IMR-90 (cell line): ENCODE measurements around the gene ZSCAN5B. TPM values are rescaled to one million over a fixed set of nuclear protein-coding genes. Genes with fewer than 3 reads are reported as not detected.

ENCODE experiments used
- ATAC-seq: fragments of 200-7000 bp; cut with Tn5 transposase; 2 replicates; pipeline ENCODE4 v1.9.1; 2020; ENCODE audit warnings: low read depth, mild to moderate bottlenecking, moderate library complexity
- BruUV-seq: library from RNA; stranded (reverse); fragments of 400-500 nt; replicated peaks from 2 replicates; lab custom pipeline; 2021; lab: Mats Ljungman, UMichigan
- CTCF ChIA-PET: fragments of 300-600 bp; formaldehyde crosslinking; extraction: SDS; loops from one replicate; lab custom pipeline; 2021; ENCODE audit warnings: antibody characterized with exemption; lab: Yijun Ruan, JAX
- POLR2A ChIA-PET: fragments of 300-600 bp; sonication (Branson Sonifier 250); formaldehyde crosslinking; loops from one replicate; lab custom pipeline; 2022; ENCODE audit warnings: antibody characterized with exemption; ENCODE audit not compliant: unreplicated experiment; lab: Charles Lee
- DNase-seq: peaks from one replicate; pipeline ENCODE4 v3.0.0; 2013
- H2AFZ ChIP-seq: replicated peaks from 2 replicates; pipeline ENCODE3; 2013; ENCODE audit warnings: low read length, mild to moderate bottlenecking; ENCODE audit not compliant: poor library complexity
- H2AK5ac ChIP-seq: 2 replicates; pipeline ENCODE4 v1.6.1; 2013; ENCODE audit warnings: low read depth, low read length, inconsistent platforms
- H2AK9ac ChIP-seq: replicated peaks from 2 replicates; pipeline ENCODE3; 2013; ENCODE audit warnings: mild to moderate bottlenecking, low read depth, low read length, moderate library complexity; ENCODE audit not compliant: poor library complexity
- H2BK120ac ChIP-seq: 2 replicates; pipeline ENCODE4 v1.6.1; 2013; ENCODE audit warnings: low read depth, low read length, inconsistent platforms
- H2BK15ac ChIP-seq: 3 replicates; pipeline ENCODE4 v1.6.1; 2013; ENCODE audit warnings: low read depth, low read length, inconsistent platforms
- H2BK20ac ChIP-seq: 2 replicates; pipeline ENCODE4 v1.6.1; 2013; ENCODE audit warnings: low read depth, mild to moderate bottlenecking, inconsistent platforms, low read length, moderate library complexity
- H2BK5ac ChIP-seq: 2 replicates; pipeline ENCODE4 v1.6.1; 2013; ENCODE audit warnings: mild to moderate bottlenecking, low read depth, low read length, inconsistent platforms; ENCODE audit not compliant: poor library complexity, severe bottlenecking
- H3K14ac ChIP-seq: replicated peaks from 2 replicates; pipeline ENCODE4 v1.6.1; 2013; ENCODE audit warnings: low read depth, low read length, inconsistent platforms
- H3K18ac ChIP-seq: 2 replicates; pipeline ENCODE4 v1.6.1; 2013; ENCODE audit warnings: low read depth, low read length, control low read depth
- H3K23ac ChIP-seq: 2 replicates; pipeline ENCODE4 v1.6.1; 2013; ENCODE audit warnings: low read depth, low read length, inconsistent platforms
- H3K27ac ChIP-seq: 2 replicates; pipeline ENCODE4 v1.5.1; 2013; ENCODE audit warnings: mild to moderate bottlenecking, control low read depth, low read length; ENCODE audit not compliant: insufficient read depth
- H3K27me3 ChIP-seq: 2 replicates; pipeline ENCODE4 v1.6.1; 2013; ENCODE audit warnings: low read length; ENCODE audit not compliant: control insufficient read depth, insufficient read depth
- H3K36me3 ChIP-seq: 2 replicates; pipeline ENCODE4 v1.6.1; 2013; ENCODE audit warnings: low read length, mixed read lengths; ENCODE audit not compliant: control insufficient read depth, insufficient read depth
- H3K4ac ChIP-seq: 2 replicates; pipeline ENCODE4 v1.6.1; 2013; ENCODE audit warnings: low read depth, low read length, inconsistent platforms
- H3K4me1 ChIP-seq: 2 replicates; pipeline ENCODE4 v1.6.1; 2013; ENCODE audit warnings: low read length, mixed read lengths; ENCODE audit not compliant: control insufficient read depth, insufficient read depth
- H3K4me2 ChIP-seq: 2 replicates; pipeline ENCODE4 v1.6.1; 2013; ENCODE audit warnings: low read depth, mild to moderate bottlenecking, control low read depth, low read length, moderate library complexity
- H3K4me3 ChIP-seq: 2 replicates; pipeline ENCODE4 v1.5.1; 2013; ENCODE audit warnings: low read depth, mild to moderate bottlenecking, control low read depth, low read length, moderate library complexity; ENCODE audit not compliant: insufficient read depth
- H3K56ac ChIP-seq: 2 replicates; pipeline ENCODE4 v1.6.1; 2013; ENCODE audit warnings: low read length, inconsistent platforms; ENCODE audit not compliant: insufficient read depth; ENCODE audit errors: extremely low read depth
- H3K79me1 ChIP-seq, 2 experiments: 2 replicates each; pipeline ENCODE4 v1.6.1; 2013; ENCODE audit warnings: low read length in 2 of 2, inconsistent platforms in 1 of 2, low read depth in 1 of 2
- H3K9ac ChIP-seq: 2 replicates; pipeline ENCODE4 v1.6.1; 2013; ENCODE audit warnings: low read depth, low read length, control low read depth
- H3K9me1 ChIP-seq: 2 replicates; pipeline ENCODE4 v1.6.1; 2013; ENCODE audit warnings: low read length, inconsistent platforms; ENCODE audit not compliant: insufficient read depth
- H3K9me3 ChIP-seq: 2 replicates; pipeline ENCODE4 v1.6.1; 2013; ENCODE audit warnings: low read length; ENCODE audit not compliant: control insufficient read depth, insufficient read depth
- H4K20me1 ChIP-seq: 2 replicates; pipeline ENCODE4 v1.6.1; 2013; ENCODE audit warnings: low read length, inconsistent platforms; ENCODE audit not compliant: insufficient read depth
- H4K5ac ChIP-seq: 2 replicates; pipeline ENCODE4 v1.6.1; 2013; ENCODE audit warnings: mild to moderate bottlenecking, low read depth, low read length, control low read depth
- H4K8ac ChIP-seq, 2 experiments: 2 replicates each; pipeline ENCODE4 v1.6.1; 2013; ENCODE audit warnings: low read depth in 2 of 2, low read length in 2 of 2, control low read depth in 1 of 2, inconsistent platforms in 1 of 2
- H4K91ac ChIP-seq: 2 replicates; pipeline ENCODE4 v1.6.1; 2013; ENCODE audit warnings: low read depth, low read length, inconsistent platforms; ENCODE audit not compliant: insufficient read depth
- BHLHE40 ChIP-seq: fragments of 150-350 bp; IDR thresholded peaks from 2 replicates; pipeline ENCODE4 v1.6.1; 2016; ENCODE audit warnings: mild to moderate bottlenecking, low read depth, low read length
- CEBPB ChIP-seq: IDR thresholded peaks from 2 replicates; pipeline ENCODE4 v1.6.1; 2012; ENCODE audit warnings: low read depth, low read length, improper control_type of control experiment
- CHD1 ChIP-seq: IDR thresholded peaks from 2 replicates; pipeline ENCODE4 v1.6.1; 2012; ENCODE audit warnings: low read depth, low read length, improper control_type of control experiment
- FOS ChIP-seq: fragments of 150-350 bp; IDR thresholded peaks from 2 replicates; pipeline ENCODE4 v1.6.1; 2016; ENCODE audit warnings: low read depth, low read length
- MAFK ChIP-seq: IDR thresholded peaks from 2 replicates; pipeline ENCODE4 v1.6.1; 2012; ENCODE audit warnings: low read depth, low read length, improper control_type of control experiment
- MAZ ChIP-seq: IDR thresholded peaks from 2 replicates; pipeline ENCODE4 v1.6.1; 2012; ENCODE audit warnings: low read depth, mild to moderate bottlenecking, low read length, improper control_type of control experiment, moderate library complexity, borderline replicate concordance
- MXI1 ChIP-seq: IDR thresholded peaks from 2 replicates; pipeline ENCODE4 v1.6.1; 2012; ENCODE audit warnings: low read depth, mild to moderate bottlenecking, low read length, moderate library complexity, borderline replicate concordance
- NFE2L2 ChIP-seq: fragments of 150-350 bp; IDR thresholded peaks from 2 replicates; pipeline ENCODE4 v1.6.1; 2016; ENCODE audit warnings: low read depth, mild to moderate bottlenecking, low read length
- POLR2A ChIP-seq: IDR thresholded peaks from 2 replicates; pipeline ENCODE4 v1.6.1; 2012; ENCODE audit warnings: mild to moderate bottlenecking, low read depth, low read length
- RAD21 ChIP-seq: IDR thresholded peaks from 2 replicates; pipeline ENCODE4 v1.6.1; 2012; ENCODE audit warnings: low read length, improper control_type of control experiment
- RCOR1 ChIP-seq: IDR thresholded peaks from 2 replicates; pipeline ENCODE4 v1.6.1; 2012; ENCODE audit warnings: mild to moderate bottlenecking, low read length, improper control_type of control experiment; ENCODE audit not compliant: insufficient replicate concordance
- RFX5 ChIP-seq: IDR thresholded peaks from 2 replicates; pipeline ENCODE4 v1.8.0; 2012; ENCODE audit warnings: low read depth, mild to moderate bottlenecking, low read length, moderate library complexity
- SMC3 ChIP-seq: fragments of 150-350 bp; IDR thresholded peaks from 2 replicates; pipeline ENCODE4 v1.6.1; 2016; ENCODE audit warnings: low read depth, mild to moderate bottlenecking, antibody characterized with exemption, low read length, moderate library complexity
- USF2 ChIP-seq: fragments of 150-350 bp; IDR thresholded peaks from 2 replicates; pipeline ENCODE4 v1.6.1; 2017; ENCODE audit warnings: mild to moderate bottlenecking, antibody characterized with exemption, low read length, low read depth
- WGBS, 2 experiments: methylation state at CpG; one replicate each; pipeline versions ENCODE4 v1.1.5 to v1.1.7; 2013; ENCODE audit warnings: missing lambda C conversion rate in 2 of 2; ENCODE audit not compliant: insufficient read length in 1 of 2; ENCODE audit errors: extremely low coverage in 2 of 2; 5-methylcytosine and 5-hydroxymethylcytosine counted together
- dilution Hi-C: fragments of 300-500 bp; cut with HindIII; formaldehyde crosslinking; loops from one replicate; pipeline ENCODE4 v1.14.3; 2018; ENCODE audit warnings: low sequenced_read_pairs; ENCODE audit not compliant: unreplicated experiment
- in situ Hi-C: fragments of 300-500 bp; cut with MboI; formaldehyde crosslinking; loops from 3 replicates; pipeline ENCODE4 v1.14.3; 2019; ENCODE audit warnings: low sequenced_read_pairs, inconsistent platforms, mixed read lengths
- intact Hi-C: fragments of 100-400 bp; cut with micrococcal nuclease; formaldehyde crosslinking; loops from 2 replicates; pipeline ENCODE4 v1.10.0; 2022
- polyA plus RNA-seq, 3 experiments: library from polyadenylated mRNA; depleted of rRNA; stranded (reverse); fragments of >200 nt; gene quantifications; 2 replicates each; pipeline ENCODE4 v1.2.3, GENCODE V29; 2012; ENCODE audit warnings: low replicate concordance in 1 of 3
- total RNA-seq: library from RNA; depleted of rRNA; stranded (reverse); fragments of >200 nt; gene quantifications from 2 replicates; pipeline ENCODE4 v1.2.3, GENCODE V29; 2012
- TF ChIP-seq, protein P1 (sequence below): fragments of 150-350 bp; IDR thresholded peaks from 2 replicates; pipeline ENCODE4 v1.6.1; 2016; ENCODE audit warnings: low read depth, mild to moderate bottlenecking, low read length, moderate library complexity, borderline replicate concordance
- TF ChIP-seq, protein P2 (sequence below): conservative IDR thresholded peaks from 2 replicates; pipeline ENCODE4 v1.5.1; 2012; ENCODE audit warnings: mild to moderate bottlenecking, low read depth, low read length, improper control_type of control experiment

The ZSCAN5B gene
- total and polyA plus RNA-seq, 2 of the 4 experiments (the other 2 are of a cell fraction), result not detected

- ATAC-seq, result no peak
Measured at GRCh38 chr19:56201973-56202372, 4.4 kb upstream of the ZSCAN5B start, which contains the start of gene ZSCAN5C. Gene ZSCAN5C, plus strand, starts transcription at chr19:56202273. Its CDS starts 3,641 bp downstream, at chr19:56205914.

More at GRCh38 chr19:56201973-56202372, 4.4 kb upstream of the ZSCAN5B start, which contains the start of gene ZSCAN5C:
- H3K18ac ChIP-seq, result no peak within 1 kb of the TSS
- DNase-seq, result no peak
- TF ChIP-seq CHD1 (no peak), MAZ (no peak), MXI1 (no peak), CEBPB (no peak), FOS (no peak), BHLHE40 (no peak), MAFK (no peak), RFX5 (no peak), POLR2A (no peak), NFE2L2 (no peak), RAD21 (no peak), RCOR1 (no peak), USF2 (no peak), SMC3 (no peak)
- TF ChIP-seq, protein P1, sequence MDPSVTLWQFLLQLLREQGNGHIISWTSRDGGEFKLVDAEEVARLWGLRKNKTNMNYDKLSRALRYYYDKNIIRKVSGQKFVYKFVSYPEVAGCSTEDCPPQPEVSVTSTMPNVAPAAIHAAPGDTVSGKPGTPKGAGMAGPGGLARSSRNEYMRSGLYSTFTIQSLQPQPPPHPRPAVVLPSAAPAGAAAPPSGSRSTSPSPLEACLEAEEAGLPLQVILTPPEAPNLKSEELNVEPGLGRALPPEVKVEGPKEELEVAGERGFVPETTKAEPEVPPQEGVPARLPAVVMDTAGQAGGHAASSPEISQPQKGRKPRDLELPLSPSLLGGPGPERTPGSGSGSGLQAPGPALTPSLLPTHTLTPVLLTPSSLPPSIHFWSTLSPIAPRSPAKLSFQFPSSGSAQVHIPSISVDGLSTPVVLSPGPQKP, result no peak
- TF ChIP-seq, protein P2, sequence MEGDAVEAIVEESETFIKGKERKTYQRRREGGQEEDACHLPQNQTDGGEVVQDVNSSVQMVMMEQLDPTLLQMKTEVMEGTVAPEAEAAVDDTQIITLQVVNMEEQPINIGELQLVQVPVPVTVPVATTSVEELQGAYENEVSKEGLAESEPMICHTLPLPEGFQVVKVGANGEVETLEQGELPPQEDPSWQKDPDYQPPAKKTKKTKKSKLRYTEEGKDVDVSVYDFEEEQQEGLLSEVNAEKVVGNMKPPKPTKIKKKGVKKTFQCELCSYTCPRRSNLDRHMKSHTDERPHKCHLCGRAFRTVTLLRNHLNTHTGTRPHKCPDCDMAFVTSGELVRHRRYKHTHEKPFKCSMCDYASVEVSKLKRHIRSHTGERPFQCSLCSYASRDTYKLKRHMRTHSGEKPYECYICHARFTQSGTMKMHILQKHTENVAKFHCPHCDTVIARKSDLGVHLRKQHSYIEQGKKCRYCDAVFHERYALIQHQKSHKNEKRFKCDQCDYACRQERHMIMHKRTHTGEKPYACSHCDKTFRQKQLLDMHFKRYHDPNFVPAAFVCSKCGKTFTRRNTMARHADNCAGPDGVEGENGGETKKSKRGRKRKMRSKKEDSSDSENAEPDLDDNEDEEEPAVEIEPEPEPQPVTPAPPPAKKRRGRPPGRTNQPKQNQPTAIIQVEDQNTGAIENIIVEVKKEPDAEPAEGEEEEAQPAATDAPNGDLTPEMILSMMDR, result no peak
- no peak within 1 kb of the TSS for H3K4ac ChIP-seq
- in situ Hi-C loops (no loop called here), intact Hi-C loops (no loop called here), dilution Hi-C loops (no loop called here)
- H2AFZ ChIP-seq, result no peak within 1 kb of the TSS
- H4K5ac ChIP-seq, result no peak within 1 kb of the TSS
- no peak within 1 kb of the TSS for H3K27ac ChIP-seq
- H2BK5ac ChIP-seq, result no peak within 1 kb of the TSS
- H2BK120ac ChIP-seq, result no peak within 1 kb of the TSS
- H3K4me2 ChIP-seq, result no peak within 1 kb of the TSS
- no peaks in the 10 kb centered on the region for H3K9me1 ChIP-seq
- no peaks in the 10 kb centered on the region for H3K36me3 ChIP-seq
- POLR2A ChIA-PET, result no interaction called here
- WGBS, 2 experiments, result 0% methylated on average over 1 of the region's 3 CpGs; no CpG with 5 or more reads in 1 of the 2 experiments
- no peaks in the 10 kb centered on the region for H3K27me3 ChIP-seq
- no peaks in the 10 kb centered on the region for H4K20me1 ChIP-seq
- CTCF ChIA-PET, result no interaction called here
- H2AK9ac ChIP-seq, result no peak within 1 kb of the TSS
- H2AK5ac ChIP-seq, result no peak within 1 kb of the TSS
- H3K4me1 ChIP-seq, result no peaks in the 10 kb centered on the region
- H4K8ac ChIP-seq, result no peak within 1 kb of the TSS
- H3K4me3 ChIP-seq, result no peak within 1 kb of the TSS
- H2BK15ac ChIP-seq, result no peak within 1 kb of the TSS
- H3K14ac ChIP-seq, result no peak within 1 kb of the TSS
- no peak within 1 kb of the TSS for H4K91ac ChIP-seq
- H3K9ac ChIP-seq, result no peak within 1 kb of the TSS
- H3K23ac ChIP-seq, result no peak within 1 kb of the TSS
- H3K79me1 ChIP-seq, result no peaks in the 10 kb centered on the region
- no peak within 1 kb of the TSS for H2BK20ac ChIP-seq
- BruUV-seq, result no TSS peak
- no peak within 1 kb of the TSS for H3K56ac ChIP-seq
- H3K9me3 ChIP-seq, result no peaks in the 10 kb centered on the region
